NOMO-1 treated with dmso at 0.1 percent for 144 hours (cell line): ENCODE data around the gene SLC7A5.
A peak's percentile ranks its signal among the peaks of the same experiment; 100 is the strongest.
"Not testable (repeated sequence)": the region's sequence is repeated elsewhere in the genome, so short reads cannot be mapped to it uniquely, and the experiment has no call there.

Source experiments
- DNase-seq: peaks from one replicate; lab custom pipeline; 2025; ENCODE audit not compliant: unreplicated experiment; lab: John Stamatoyannopoulos, UW

SLC7A5 gene

DNA sequence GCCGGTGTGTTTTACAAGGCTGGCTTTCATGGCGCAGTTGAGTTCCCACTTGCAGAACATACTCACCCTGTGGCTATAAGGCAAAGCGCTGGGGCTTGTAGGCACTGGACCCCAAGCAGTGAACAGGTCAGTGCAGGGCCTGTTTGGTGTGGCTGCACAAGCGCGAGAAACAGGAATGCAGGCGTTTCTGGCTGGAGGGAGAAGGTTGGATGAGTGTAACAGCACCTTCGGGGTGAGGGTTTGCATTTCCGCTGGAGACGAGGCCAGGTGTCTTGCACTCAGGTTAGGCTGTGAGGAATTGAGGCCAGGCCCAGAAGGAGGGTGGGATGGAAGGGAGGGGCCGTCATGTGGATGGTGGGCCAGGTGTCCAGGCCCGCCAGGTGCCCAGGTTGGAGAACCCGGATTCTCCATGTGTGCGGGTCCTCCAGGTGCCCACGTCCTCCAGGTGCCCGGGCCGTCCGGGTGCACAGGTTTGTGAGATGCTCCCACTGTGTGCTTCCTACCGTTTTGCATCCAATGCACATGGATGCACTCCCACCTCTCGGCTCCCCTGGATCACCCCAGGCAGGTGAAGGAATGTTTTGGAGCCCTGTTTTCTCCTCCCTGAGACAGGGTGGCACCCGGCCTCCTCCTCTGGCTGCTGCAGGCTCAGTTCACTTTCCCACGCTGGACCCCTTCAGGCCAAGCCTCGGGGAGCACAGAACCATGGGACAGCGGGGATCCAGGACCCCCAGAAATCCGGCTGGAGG is 46.0 kb downstream of the SLC7A5 start:
- DNase-seq: no peak

DNA sequence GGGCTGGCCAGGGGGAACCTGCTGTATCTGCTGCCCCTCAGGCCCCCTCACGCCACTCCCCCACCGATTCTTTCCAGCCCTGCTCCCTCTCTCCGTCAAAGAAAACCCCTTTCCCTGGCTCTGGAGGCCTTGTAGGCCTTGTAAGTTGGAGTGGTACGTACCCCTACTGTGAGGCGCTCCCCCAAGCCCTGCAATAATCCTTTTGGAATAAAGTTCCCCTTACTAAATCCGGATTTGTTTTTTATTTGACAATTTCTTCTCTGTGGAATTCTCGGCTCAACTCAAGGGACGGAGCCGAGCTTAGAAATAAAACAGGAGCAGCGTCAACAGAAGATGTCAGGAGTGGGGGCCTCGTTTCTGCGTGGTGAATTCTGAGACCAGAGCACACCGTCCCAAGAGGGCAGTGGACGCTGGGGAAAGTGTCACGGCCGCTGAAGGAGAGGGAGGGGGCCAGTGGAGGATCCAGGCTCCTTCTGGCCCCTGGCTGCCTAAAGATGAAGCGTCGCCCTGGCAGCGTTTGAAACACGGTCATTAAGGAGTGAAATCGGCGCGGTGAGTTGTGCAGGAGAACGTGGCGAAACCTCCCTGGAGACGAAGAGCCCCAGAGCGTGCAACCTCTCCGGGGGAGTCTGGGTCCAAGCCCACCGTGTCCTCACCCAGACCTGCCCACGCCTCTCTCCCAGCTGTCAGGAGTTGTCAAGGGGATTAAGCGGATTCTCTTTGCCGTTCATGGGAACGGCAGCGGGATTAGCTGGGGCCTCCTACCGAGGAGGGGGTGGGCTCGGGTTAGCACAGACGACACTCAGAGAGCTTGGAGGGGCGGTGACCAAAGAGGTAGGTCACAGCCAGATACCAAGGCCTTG is 47.0 kb downstream of the SLC7A5 start:
- no peak for DNase-seq

DNA sequence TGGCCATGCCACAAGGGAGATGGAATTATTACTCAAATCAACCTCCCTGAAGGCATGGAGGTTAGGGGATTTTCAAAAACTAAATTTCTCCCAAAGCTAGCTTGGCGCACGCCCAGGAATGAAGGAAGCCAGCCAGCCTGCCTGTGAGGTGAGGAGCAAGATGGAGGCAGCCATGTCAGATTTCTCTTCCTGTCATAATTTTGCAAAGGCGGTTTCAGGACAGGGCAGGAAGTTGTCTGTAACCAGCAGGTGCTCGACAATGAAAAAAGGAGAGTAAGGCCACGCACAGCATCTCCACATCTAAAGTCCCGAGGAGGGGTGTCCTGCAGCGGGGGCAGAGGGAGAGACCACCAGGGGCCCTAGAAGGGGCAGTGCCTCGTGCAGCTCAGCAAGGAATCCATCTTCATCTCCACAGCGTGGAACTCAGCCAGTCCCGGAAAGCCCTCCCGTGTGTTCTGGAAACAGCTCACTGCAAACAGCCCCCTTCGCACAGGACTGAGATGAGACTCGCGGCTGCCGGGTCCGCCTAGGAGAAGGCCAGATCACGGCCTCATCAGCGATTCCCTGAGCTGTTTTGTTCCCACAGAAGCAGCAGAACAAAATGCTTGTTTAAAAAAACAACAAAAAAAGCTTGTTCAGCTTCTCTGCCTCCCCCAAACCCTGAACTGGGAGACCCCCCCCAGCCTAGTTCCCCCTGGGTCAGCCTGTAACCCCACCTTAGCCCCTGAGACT is 47.8 kb downstream of the SLC7A5 start:
- no peak for DNase-seq

DNA sequence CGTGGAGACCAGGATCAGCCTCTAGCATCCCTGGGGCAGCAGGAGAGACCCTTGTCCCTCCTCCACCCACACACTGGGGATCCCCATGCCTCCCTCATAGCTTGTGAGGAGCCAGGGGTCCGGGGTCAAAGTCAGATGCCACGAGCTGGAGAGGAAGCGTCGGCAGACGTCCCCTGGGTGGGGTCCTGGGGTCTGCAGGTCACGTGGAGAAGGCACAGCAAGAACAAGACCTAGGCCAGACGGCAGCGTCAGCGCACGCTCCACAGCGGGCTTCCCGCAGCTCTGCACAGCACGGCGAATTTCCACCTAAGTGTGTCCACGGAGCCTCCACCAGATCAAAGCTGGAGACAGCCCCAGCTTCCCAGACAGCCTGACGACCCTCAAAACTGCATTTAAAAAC is 49.3 kb downstream of the SLC7A5 start:
- DNase-seq: no peak

DNA sequence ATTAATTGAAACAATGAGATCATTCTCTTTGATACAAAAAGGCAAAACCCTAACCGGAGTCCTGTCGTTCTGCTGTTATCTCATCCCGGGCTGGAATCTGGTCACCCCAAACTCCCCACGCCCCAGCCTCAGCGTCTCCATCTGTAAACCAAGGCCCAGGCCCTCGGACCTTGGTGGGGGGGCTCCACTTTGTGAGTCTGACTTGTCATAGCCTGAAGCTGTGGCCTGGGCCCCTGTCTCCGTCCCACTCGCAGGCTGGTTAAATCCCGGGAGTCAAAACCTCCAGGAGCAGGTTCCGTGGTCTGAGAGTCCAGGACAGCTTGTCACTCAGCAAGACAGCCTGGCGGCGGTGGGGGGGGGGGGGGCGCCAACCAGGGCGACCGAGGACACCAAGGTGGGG is 50.0 kb downstream of the SLC7A5 start:
- no peak for DNase-seq

DNA sequence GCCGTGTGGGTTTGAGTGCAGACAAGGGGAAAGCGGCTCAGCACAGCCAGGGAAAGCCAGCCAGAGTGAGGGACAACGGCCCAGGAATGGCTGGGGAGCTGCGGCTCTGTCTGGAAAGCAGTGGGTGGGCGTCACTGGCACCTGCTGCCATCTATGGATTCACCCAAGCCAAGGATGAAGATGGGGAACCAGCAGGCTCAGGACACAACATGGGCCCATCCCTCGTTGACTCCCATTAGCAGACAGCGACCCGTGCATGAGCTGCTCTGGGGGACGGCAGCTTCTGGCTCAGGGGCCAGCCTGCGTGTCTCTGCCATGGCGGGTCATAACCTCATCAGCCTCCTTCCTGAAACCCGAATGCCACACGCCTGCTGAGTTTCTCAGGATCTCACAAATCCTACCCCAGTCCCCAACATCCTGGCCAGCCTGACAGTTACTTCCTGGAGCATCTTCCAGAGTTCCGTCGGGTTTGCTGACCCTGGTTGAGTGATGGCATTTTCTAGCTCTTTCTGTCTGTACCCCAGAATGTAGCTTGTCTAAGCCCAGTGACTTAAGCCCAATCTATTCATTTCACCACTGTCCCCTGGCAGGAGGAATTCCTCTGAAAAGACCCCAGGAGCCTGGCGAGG is 50.7 kb downstream of the SLC7A5 start:
- no peak for DNase-seq

DNA sequence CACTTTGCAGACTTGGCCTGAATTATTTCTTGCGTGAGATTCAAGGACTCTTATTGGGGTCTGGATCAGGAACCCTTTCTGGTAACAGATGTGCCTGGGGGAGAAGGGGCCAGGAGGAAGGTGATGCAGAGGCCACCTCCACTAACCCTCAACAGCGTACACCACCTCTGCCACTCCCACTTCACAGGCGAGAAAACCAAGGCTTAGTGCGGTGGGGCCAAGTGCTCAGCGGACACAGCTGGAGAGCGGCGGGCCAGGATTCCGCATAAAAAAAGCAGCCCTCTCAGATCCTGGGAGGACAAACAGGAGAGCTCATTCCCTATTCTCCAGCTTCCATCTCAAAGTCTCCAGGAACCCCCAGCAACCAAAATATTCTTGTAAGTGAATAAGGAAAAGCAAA is 51.4 kb downstream of the SLC7A5 start:
- DNase-seq: no peak

DNA sequence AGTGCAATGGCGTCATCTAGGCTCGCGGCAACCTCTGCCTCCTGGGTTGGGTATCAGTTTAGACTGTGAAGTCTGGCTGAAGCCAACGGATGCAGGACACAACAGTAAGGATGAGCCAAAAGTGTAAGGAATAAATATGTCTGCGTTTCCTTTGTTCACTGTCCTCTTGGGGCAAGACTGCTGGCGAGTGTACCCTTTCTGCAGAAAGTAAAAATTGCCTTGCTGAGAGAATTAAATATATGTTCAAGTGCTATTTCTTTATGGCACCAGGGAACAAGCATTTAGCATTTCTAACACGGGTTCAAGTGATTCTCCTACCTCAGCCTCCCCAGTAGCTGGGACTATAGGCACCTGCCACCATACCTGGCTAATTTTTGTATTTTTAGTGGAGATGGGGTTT is 51.9 kb downstream of the SLC7A5 start:
- not testable (repeated sequence) for DNase-seq

DNA sequence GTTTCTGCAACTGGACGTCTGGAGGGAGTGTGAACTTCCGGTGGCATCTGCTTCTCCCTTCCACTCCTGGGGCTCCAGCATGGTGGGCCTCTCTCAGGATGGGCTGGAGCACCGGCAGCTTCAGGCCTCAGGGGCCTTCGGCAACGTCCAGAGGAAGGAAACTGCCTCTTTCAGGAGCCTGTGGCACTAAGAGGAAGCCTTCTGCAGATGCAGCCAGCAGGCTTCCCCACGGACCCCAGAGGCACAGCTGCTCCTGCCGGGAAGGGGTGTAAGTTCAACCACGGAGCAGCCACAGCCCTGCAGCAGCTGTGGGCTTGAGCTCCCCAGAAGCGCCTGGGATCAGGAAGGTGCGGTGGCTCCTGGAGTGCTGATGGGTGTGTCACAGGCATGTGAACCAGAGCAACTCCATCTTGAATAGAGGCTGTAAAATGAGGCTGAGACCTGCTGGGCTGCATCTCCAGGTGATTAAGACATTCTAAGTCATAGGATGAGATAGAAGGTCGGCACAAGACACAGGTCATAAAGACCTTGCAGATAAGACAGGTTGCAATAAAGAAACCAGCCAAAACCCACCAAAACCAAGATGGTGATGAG is 52.7 kb downstream of the SLC7A5 start:
- DNase-seq: no peak

DNA sequence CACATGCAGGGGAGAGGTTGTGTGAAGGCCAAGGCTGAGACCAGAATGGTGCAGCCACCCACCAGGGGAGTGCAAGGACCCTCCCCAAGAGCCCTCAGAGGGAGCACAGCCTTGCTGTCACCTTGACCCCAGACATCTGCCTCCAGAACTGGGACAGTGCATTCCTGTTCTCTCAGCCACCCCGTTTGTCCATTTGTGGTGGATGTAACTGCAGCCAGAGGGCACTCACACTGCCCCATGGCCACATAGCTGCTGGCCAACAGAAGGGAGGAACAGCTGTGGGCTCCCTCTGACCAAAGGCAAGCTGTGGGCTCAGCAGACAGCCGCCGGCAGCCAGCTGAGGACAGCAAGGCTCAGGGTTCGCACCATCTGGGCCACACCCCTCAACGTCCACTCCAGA is 53.7 kb downstream of the SLC7A5 start:
- no peak for DNase-seq

DNA sequence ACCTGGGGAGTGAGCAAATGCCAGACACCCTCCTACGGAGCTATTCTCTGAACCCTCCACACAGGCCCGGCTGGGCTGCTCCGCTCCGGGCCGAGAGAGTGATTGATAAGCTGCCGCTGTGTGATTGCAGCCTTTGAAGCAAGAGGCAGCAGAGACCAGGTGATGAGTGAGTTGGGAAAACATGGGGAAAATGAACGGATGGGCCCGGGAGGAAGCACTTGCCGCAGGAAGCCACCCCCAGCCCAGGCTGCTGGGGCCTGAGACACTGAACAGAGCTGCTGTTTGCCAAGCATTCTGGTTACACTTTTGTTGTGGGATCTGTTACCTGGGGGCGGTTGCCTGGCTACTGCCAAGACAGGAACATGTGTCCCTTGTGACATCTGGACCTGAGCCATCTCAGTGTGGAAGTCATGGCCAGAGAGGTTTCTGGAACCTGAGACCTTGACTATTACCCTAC is 57.1 kb downstream of the SLC7A5 start:
- no peak for DNase-seq

DNA sequence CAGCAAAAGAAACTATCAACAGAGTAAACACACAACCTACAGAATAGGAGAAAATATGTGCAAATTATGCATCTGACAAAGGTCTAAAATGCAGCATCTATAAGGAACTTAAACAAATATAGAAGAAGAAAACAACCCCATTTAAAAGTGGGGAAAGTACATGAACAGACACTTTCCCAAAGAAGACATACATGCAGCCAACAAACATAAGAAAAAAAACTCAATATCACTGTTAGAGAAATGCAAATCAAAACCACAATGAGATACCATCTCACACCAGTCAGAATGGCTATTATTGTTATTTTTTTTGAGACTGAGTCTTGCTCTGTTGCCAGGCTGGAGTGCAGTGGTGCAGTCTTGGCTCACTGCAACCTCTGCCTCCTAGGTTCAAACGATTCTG is 57.9 kb downstream of the SLC7A5 start:
- DNase-seq: not testable (repeated sequence)

DNA sequence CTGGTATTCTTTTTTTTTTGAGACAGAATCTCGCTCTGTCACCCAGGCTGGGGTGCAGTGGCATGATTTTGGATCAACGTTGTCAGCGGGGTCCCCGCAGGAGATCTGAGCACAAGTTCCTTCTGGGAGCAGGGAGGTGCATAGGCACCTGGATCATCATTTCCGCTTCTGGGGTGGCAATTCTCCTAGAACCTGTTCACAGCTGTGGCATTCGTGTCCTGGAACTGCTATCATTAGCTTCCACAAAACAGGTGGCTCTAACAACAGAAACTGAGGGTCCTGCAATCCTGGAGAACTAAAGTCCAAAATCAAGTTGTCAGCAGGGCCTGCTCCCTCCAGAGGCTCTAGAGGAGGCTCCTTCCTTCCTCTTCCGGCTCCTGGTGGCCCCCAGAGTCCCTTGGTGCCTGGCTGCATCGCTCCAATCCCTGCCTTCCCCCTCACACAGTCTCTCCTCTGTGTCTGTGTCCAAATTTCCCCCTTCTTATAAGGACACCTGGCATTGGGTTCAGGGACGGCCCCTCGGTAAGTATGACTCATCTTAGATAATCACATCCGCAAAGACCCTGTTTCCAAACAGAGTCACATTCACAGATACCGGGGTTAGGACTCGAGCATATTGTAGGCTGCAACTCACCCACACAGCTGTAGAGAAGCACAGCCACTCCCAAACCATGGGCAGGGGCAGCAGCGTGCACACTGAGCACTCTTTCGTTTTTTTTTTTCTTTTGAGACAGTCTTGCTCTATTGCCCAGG is 60.0 kb downstream of the SLC7A5 start:
- DNase-seq: peak; percentile 16

DNA sequence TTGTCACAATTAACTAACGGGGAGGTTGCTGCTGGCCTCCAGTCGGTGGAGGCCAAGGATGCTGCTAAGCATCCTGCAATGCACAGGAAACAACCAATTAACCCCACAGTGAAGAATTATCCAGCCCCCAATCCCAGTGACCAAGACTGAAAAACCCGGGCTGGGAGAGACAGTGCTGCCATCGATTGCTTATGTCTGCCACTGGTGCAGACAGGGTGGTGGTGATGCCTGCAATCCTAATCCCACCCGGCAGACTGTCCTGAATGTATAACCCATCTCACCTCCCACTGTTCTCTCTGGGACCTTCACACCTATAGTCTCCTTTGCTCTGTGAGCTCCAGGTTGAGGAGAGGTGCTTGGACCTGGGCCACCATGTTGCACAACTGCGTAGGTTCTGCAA is 61.2 kb downstream of the SLC7A5 start:
- no peak for DNase-seq

DNA sequence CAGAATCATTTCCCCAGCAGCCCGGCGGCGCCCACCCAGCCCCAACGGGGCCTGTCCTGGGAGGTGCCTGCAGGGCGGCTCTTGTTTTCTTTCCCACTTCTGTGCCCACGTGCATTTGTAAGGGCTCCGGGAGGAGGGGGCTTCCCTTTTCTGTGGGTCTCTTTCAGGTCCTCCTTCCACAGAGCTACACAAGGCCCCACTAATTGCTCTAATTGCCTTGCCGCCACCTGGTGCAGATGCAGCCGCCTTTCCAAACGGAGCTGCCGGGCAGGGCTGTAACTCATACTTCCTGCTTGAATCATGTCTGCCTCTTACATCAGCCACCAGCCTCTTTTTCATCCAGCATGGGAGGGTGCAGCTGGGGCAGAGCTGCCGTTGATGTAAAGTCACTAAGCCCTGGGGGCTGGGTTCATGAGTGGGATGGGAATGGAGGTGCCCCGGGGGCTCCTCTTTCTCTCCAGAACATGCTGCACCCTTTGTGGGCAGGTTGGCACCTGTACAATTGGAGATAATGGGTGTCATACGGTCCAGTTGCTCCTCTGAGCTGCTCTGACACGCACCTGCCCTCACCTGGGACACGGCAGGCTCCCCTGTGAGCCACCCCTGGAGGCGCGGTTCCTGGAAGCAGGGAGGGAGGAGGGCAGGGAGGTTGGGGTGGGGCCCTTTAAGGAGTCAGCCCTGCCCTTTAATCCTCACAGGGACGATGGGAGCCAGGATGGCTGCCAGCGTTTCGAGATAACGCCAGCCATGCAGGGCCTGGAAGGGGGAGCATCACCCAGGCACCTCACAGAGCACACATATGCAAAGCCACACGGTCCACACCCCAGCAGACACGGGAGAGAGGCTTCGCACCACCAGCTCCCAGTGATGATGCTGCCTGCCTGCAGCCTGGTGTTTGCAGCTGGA is 62.4 kb downstream of the SLC7A5 start:
- DNase-seq: peak; percentile 85

DNA sequence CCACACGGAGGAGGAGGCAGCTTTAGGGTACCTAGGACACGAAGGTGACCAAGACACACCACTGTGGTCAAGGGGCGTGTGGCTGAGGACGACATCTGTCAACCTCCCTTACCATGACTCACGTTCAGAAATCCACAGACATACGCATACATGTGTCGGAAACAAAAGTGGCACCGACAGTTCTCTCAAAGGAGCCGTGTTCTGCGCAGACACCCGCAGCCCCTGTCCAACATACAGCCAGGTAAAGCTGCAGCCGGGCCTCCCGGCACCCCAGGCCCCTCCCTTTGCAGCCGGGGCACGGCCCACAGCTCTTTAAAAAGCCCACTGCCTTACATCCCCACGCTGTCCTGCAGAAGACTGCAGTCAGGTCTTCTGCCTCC is 63.1 kb downstream of the SLC7A5 start:
- DNase-seq: no peak

DNA sequence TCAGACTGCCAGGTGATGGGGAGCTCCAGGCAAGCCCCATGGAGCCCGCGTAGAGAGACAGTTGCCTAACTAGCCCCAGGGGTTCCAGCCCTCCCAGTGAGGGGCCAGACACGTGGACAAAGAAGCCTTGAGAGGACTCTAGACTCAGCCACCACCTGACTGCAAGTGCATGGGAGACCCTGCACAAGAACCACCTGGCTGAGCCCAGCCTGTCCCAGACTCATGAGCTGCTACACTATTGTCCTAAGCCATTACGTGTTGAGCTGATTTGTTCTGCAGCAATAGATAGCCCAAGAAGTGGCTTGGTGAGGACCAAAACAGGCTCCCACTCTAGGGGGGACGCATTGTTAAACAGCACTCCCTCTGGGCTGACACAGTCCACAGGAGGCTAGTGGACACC is 65.9 kb downstream of the SLC7A5 start:
- DNase-seq: no peak

DNA sequence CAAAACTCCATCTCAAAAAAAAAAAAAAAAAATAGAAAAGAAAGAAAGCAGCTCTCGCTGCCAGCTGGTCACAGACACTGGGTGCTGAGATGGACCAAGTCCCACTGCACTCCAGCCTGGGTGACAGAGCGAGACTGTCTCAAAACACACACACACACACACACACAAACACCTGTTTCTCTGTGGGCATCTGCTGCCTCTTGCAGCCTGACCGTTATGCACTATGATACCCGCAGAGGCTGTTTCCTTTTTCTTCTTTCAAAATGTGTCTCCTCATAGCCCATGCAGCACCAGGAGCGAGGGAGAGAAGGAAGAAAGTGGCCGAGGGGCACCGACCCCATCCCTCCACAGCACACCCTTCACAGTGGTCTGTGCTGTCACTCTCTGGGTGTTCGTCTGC is 66.6 kb downstream of the SLC7A5 start:
- no peak for DNase-seq

DNA sequence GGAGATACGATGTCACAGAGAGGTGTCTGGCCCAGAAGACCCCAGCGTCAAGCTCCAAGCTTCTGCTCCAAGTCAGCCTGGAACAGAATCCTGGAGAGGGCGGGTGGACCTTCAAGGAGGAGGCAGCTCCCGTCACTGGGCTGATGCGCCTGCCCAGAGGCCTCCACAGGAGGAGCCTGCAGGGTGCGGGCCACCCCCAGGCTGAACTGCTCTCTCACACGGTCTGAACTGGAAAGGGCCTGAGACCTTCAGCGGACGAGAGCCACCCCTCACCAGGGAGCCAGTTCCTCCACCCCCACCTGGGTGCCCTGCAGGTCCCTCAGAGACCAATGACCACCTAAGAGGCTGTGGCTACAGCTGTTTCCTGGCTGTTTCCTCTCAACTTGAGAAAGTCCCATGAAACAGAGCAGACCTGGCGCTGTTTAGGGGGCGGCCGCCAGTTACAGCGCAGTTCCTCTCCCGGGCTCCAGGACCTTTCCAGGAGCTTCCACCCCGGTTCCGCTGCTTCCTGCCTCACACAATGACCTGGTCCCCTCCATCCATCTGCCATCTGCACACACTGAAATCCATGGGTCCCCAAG is 67.5 kb downstream of the SLC7A5 start:
- DNase-seq: no peak
